MG63 (cell line): ENCODE measurements around the gene DPP8. TPM values are rescaled to one million over a fixed set of nuclear protein-coding genes. Genes with fewer than 3 reads are reported as not detected.
"Not testable (repeated sequence)": the region's sequence is repeated elsewhere in the genome, so short reads cannot be mapped to it uniquely, and the experiment has no call there.

ENCODE experiments used
- DNase-seq: peaks from one replicate; pipeline ENCODE4 v3.0.0-alpha.2; 2020
- H3K27me3 ChIP-seq: fragments of 250-450 bp; sonication (Bioruptor Pico); 2 replicates; pipeline ENCODE4 v1.5.1; 2020; ENCODE audit warnings: mild to moderate bottlenecking, moderate library complexity
- H3K36me3 ChIP-seq: fragments of 250-450 bp; sonication (Bioruptor Pico); 2 replicates; pipeline ENCODE4 v1.5.1; 2020; ENCODE audit warnings: mild to moderate bottlenecking, moderate library complexity
- H3K4me3 ChIP-seq: fragments of 250-450 bp; sonication (Bioruptor Pico); 2 replicates; pipeline ENCODE4 v1.5.1; 2020; ENCODE audit warnings: mild to moderate bottlenecking, moderate library complexity
- H3K9me3 ChIP-seq: fragments of 250-450 bp; sonication (Bioruptor Pico); 2 replicates; pipeline ENCODE4 v1.5.1; 2020; ENCODE audit warnings: mild to moderate bottlenecking, moderate library complexity
- total RNA-seq: library from RNA; depleted of rRNA; stranded (reverse); fragments of >200 nt; shearing (Covaris generic); gene quantifications from 2 replicates; pipeline ENCODE4 v1.2.3, GENCODE V29; 2014; ENCODE audit warnings: low replicate concordance

DPP8 gene
- total RNA-seq, 1 experiment from 2014 or later = 8.0 TPM

- H3K36me3 ChIP-seq = peaks cover 80% of the 10 kb centered on the region
Measured at GRCh38 chr15:65463096-65463495, 54.4 kb downstream of the DPP8 start.

GRCh38 chr15:65460741-65461347, 56.6 kb downstream of the DPP8 start:
- no peak overlapping the region for H3K4me3 ChIP-seq
- no peak for DNase-seq

More at GRCh38 chr15:65463096-65463495, 54.4 kb downstream of the DPP8 start:
- H3K27me3 ChIP-seq, H3K4me3 ChIP-seq, DNase-seq, H3K9me3 ChIP-seq: not testable (repeated sequence)

GRCh38 chr15:65455256-65455655, 62.2 kb downstream of the DPP8 start:
- H3K27me3 ChIP-seq, H3K9me3 ChIP-seq, H3K4me3 ChIP-seq, DNase-seq: not testable (repeated sequence)
- H3K36me3 ChIP-seq = peaks cover 75% of the 10 kb centered on the region

More at GRCh38 chr15:65460741-65461347, 56.6 kb downstream of the DPP8 start:
- Histone ChIP-seq H3K36me3 (peaks cover 81% of the 10 kb centered on the region), H3K9me3 (no peaks in the 10 kb centered on the region), H3K27me3 (no peaks in the 10 kb centered on the region)

- peaks cover 65% of the 10 kb centered on the region for H3K36me3 ChIP-seq
- no peak for DNase-seq
Measured at GRCh38 chr15:65451989-65452388, 65.5 kb downstream of the DPP8 start.

GRCh38 chr15:65450556-65450955, 66.9 kb downstream of the DPP8 start:
- H3K27me3 ChIP-seq = no peaks in the 10 kb centered on the region

More at GRCh38 chr15:65451989-65452388, 65.5 kb downstream of the DPP8 start:
- H3K27me3 ChIP-seq = no peaks in the 10 kb centered on the region
- H3K9me3 ChIP-seq = no peaks in the 10 kb centered on the region
- no peak overlapping the region for H3K4me3 ChIP-seq

GRCh38 chr15:65447145-65447544, 70.3 kb downstream of the DPP8 start:
- peaks cover 48% of the 10 kb centered on the region for H3K36me3 ChIP-seq

More at GRCh38 chr15:65450556-65450955, 66.9 kb downstream of the DPP8 start:
- Histone ChIP-seq H3K4me3 (no peak overlapping the region), H3K9me3 (no peaks in the 10 kb centered on the region), H3K36me3 (peaks cover 61% of the 10 kb centered on the region)
- no peak for DNase-seq

GRCh38 chr15:65434201-65434600, 83.3 kb downstream of the DPP8 start:
- no peak for DNase-seq
- no peaks in the 10 kb centered on the region for H3K36me3 ChIP-seq
- no peaks in the 10 kb centered on the region for H3K27me3 ChIP-seq
- H3K9me3 ChIP-seq = no peaks in the 10 kb centered on the region
- H3K4me3 ChIP-seq = no peak overlapping the region

More at GRCh38 chr15:65447145-65447544, 70.3 kb downstream of the DPP8 start:
- Histone ChIP-seq H3K27me3 (no peaks in the 10 kb centered on the region), H3K9me3 (no peaks in the 10 kb centered on the region), H3K4me3 (no peak overlapping the region)
- no peak for DNase-seq

GRCh38 chr15:65431731-65432130, 85.8 kb downstream of the DPP8 start:
- Histone ChIP-seq H3K4me3 (no peak overlapping the region), H3K27me3 (no peaks in the 10 kb centered on the region), H3K36me3 (no peaks in the 10 kb centered on the region), H3K9me3 (no peaks in the 10 kb centered on the region)
- no peak for DNase-seq

- DNase-seq = no peak
- Histone ChIP-seq H3K4me3 (no peak overlapping the region), H3K27me3 (no peaks in the 10 kb centered on the region; the same call in 1 of the 2 replicates), H3K9me3 (no peaks in the 10 kb centered on the region), H3K36me3 (no peaks in the 10 kb centered on the region)
Measured at GRCh38 chr15:65426216-65426853, 91.2 kb downstream of the DPP8 start.

GRCh38 chr15:65424683-65425082, 92.8 kb downstream of the DPP8 start:
- Histone ChIP-seq H3K4me3 (no peak overlapping the region), H3K9me3 (no peaks in the 10 kb centered on the region), H3K36me3 (no peaks in the 10 kb centered on the region), H3K27me3 (no peaks in the 10 kb centered on the region; the same call in 1 of the 2 replicates)
- no peak for DNase-seq

- H3K27me3 ChIP-seq = no peaks in the 10 kb centered on the region; the same call in 1 of the 2 replicates
- no peak for DNase-seq
- H3K36me3 ChIP-seq = no peaks in the 10 kb centered on the region
- no peak overlapping the region for H3K4me3 ChIP-seq
- no peaks in the 10 kb centered on the region for H3K9me3 ChIP-seq
Measured at GRCh38 chr15:65423976-65424679, 93.4 kb downstream of the DPP8 start.

- no peak for DNase-seq
Measured at GRCh38 chr15:65423150-65423975, 94.1 kb downstream of the DPP8 start.

GRCh38 chr15:65421360-65422215, 95.9 kb downstream of the DPP8 start:
- Histone ChIP-seq H3K9me3 (no peaks in the 10 kb centered on the region), H3K36me3 (no peaks in the 10 kb centered on the region), H3K27me3 (no peaks in the 10 kb centered on the region; the same call in 1 of the 2 replicates), H3K4me3 (peak overlapping the region; percentile 56)
- DNase-seq = peak; percentile 66

More at GRCh38 chr15:65423150-65423975, 94.1 kb downstream of the DPP8 start:
- H3K9me3 ChIP-seq = no peaks in the 10 kb centered on the region
- H3K4me3 ChIP-seq = no peak overlapping the region
- no peaks in the 10 kb centered on the region; the same call in 1 of the 2 replicates for H3K27me3 ChIP-seq
- no peaks in the 10 kb centered on the region for H3K36me3 ChIP-seq

GRCh38 chr15:65420975-65421359, 96.5 kb downstream of the DPP8 start:
- Histone ChIP-seq H3K4me3 (peak overlapping the region; percentile 56), H3K36me3 (no peaks in the 10 kb centered on the region), H3K27me3 (no peaks in the 10 kb centered on the region; the same call in 1 of the 2 replicates), H3K9me3 (no peaks in the 10 kb centered on the region)
- no peak for DNase-seq

- DNase-seq = no peak
- H3K36me3 ChIP-seq = no peaks in the 10 kb centered on the region
- H3K27me3 ChIP-seq = no peaks in the 10 kb centered on the region; the same call in 1 of the 2 replicates
- H3K4me3 ChIP-seq = no peak overlapping the region
- H3K9me3 ChIP-seq = no peaks in the 10 kb centered on the region
Measured at GRCh38 chr15:65418596-65418995, 98.9 kb downstream of the DPP8 start.
